DND-41 (cell line): ENCODE measurements around the gene TGFB1.

Experiments
- CTCF ChIP-seq: IDR thresholded peaks from 2 replicates; pipeline ENCODE4 v1.5.1; 2012; ENCODE audit warnings: borderline replicate concordance, low read length, moderate library complexity, mild to moderate bottlenecking; ENCODE audit not compliant: poor library complexity, severe bottlenecking; ENCODE audit errors: extremely low read depth
- EZH2 ChIP-seq: IDR thresholded peaks from 3 replicates; pipeline ENCODE4 v1.6.1; 2012; ENCODE audit warnings: borderline replicate concordance, low read depth, mild to moderate bottlenecking, moderate library complexity, low read length, inconsistent platforms; ENCODE audit not compliant: severe bottlenecking

- TF ChIP-seq CTCF (no peak), EZH2 (no peak)
Measured at GRCh38 chr19:41324921-41325639, 28.6 kb downstream of the TGFB1 start.
